SK-N-MC (cell line): Measurements from ENCODE around the gene RAI14.

Source experiments
- EZH2 ChIP-seq: fragments of 200-600 bp; sonication (generic); IDR thresholded peaks from one replicate; pipeline ENCODE4 v1.6.1; 2017; ENCODE audit warnings: antibody characterized with exemption
- FOXP2 ChIP-seq: optimal IDR thresholded peaks from 2 replicates; pipeline ENCODE3; 2011; ENCODE audit warnings: mild to moderate bottlenecking, moderate library complexity; ENCODE audit not compliant: insufficient read depth; ENCODE audit errors: extremely low read length, control extremely low read depth
- POLR2AphosphoS5 ChIP-seq: IDR thresholded peaks from 2 replicates; pipeline ENCODE4 v1.6.1; 2012; ENCODE audit warnings: mild to moderate bottlenecking, low read depth, low read length, borderline replicate concordance

DNA sequence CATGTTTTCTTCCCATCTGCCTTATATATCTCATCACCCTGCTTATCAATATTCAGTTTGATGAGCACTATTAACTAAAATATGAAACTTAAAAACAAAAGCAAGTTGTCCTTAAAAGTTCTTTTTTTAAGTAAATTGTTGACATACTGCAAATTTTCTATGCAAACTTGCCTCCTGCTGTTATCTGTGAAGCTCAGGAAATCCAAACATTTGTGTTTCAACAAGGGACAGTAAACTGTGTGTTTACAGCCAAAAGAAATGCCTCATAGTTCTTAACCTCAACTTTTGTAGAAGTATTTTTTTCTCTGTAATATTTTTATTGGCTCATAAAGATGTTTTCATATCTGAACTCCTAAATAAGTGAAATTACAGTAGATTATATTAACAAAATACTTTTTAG is 175.2 kb downstream of the RAI14 start:
- TF ChIP-seq EZH2 (no peak), POLR2AphosphoS5 (no peak), FOXP2 (no peak)
